SKM-1 (cell line): ENCODE data around the gene HTRA3.

Experiments used
- DNase-seq: peaks from one replicate; lab custom pipeline; 2025; ENCODE audit not compliant: unreplicated experiment; lab: John Stamatoyannopoulos, UW

HTRA3 gene

GRCh38 chr4:8265171-8265929 is 4.2 kb upstream of the HTRA3 start:
- DNase-seq = no peak

- no peak for DNase-seq
Measured at GRCh38 chr4:8266088-8266487, 3.5 kb upstream of the HTRA3 start.

- no peak for DNase-seq
Measured at GRCh38 chr4:8266508-8266907, 3.0 kb upstream of the HTRA3 start.

- peak; percentile 86 for DNase-seq
Measured at GRCh38 chr4:8267077-8267476, 2.5 kb upstream of the HTRA3 start.

GRCh38 chr4:8268211-8268610 is 1.3 kb upstream of the HTRA3 start:
- DNase-seq = no peak

- DNase-seq = no peak
Measured at GRCh38 chr4:8268901-8269534, 536 bp upstream of the HTRA3 start.

GRCh38 chr4:8270418-8270771 is 841 bp downstream of the HTRA3 start:
- DNase-seq = no peak

- DNase-seq = no peak
Measured at GRCh38 chr4:8270912-8271815, 1.6 kb downstream of the HTRA3 start.

- no peak for DNase-seq
Measured at GRCh38 chr4:8271821-8272220, 2.3 kb downstream of the HTRA3 start.

GRCh38 chr4:8272472-8273428 is 3.2 kb downstream of the HTRA3 start:
- DNase-seq = no peak

GRCh38 chr4:8273450-8273849 is 3.9 kb downstream of the HTRA3 start:
- DNase-seq = no peak

GRCh38 chr4:8274066-8274652 is 4.6 kb downstream of the HTRA3 start:
- no peak for DNase-seq

- DNase-seq = no peak
Measured at GRCh38 chr4:8274765-8275547, 5.4 kb downstream of the HTRA3 start.

- DNase-seq = no peak
Measured at GRCh38 chr4:8275548-8275910, 6.0 kb downstream of the HTRA3 start.

- DNase-seq = no peak
Measured at GRCh38 chr4:8276358-8277240, 7.0 kb downstream of the HTRA3 start.

GRCh38 chr4:8277356-8278008 is 7.9 kb downstream of the HTRA3 start:
- DNase-seq = no peak

GRCh38 chr4:8278009-8278395 is 8.4 kb downstream of the HTRA3 start:
- no peak for DNase-seq
